Measurements from ENCODE around the gene EIF2S1.

EIF2S1 gene

DNA sequence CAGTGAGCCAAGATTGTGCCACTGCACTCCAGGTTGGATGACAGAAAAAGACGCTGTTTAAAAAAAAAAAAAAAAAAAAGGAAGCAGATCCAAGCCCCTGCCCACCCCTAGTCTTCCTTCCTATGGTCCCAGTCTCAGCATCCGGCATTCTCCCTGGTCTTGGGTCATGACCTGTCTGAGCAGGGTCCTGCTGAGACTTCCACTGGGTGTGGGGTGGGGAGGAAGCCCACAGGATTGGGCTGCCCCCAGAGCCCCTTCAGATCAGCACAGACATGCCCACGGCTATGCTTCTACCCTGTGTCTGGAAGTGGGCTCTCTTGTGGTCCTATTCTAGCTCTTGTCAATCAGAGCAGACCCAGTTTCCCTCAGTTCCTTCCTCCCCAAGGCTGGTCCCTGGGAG lies 64.4 kb downstream of the EIF2S1 start:
- no peak for DNase-seq (ENCODE audit: low read depth)
- no peak overlapping the region for H3K4me3 ChIP-seq (ENCODE audit: low read depth, low read length)
- in situ Hi-C loops (cut with HindIII; ENCODE audit: low sequenced_read_pairs) = no loop called here
- TF ChIP-seq, protein P1, sequence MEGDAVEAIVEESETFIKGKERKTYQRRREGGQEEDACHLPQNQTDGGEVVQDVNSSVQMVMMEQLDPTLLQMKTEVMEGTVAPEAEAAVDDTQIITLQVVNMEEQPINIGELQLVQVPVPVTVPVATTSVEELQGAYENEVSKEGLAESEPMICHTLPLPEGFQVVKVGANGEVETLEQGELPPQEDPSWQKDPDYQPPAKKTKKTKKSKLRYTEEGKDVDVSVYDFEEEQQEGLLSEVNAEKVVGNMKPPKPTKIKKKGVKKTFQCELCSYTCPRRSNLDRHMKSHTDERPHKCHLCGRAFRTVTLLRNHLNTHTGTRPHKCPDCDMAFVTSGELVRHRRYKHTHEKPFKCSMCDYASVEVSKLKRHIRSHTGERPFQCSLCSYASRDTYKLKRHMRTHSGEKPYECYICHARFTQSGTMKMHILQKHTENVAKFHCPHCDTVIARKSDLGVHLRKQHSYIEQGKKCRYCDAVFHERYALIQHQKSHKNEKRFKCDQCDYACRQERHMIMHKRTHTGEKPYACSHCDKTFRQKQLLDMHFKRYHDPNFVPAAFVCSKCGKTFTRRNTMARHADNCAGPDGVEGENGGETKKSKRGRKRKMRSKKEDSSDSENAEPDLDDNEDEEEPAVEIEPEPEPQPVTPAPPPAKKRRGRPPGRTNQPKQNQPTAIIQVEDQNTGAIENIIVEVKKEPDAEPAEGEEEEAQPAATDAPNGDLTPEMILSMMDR (IDR thresholded peaks at IDR 0.05; ENCODE audit: low read depth, low read length, missing control alignments) = no peak

GRCh38 chr14:67425608-67426007 lies 65.5 kb downstream of the EIF2S1 start:
- DNase-seq (ENCODE audit: low read depth) = no peak
- in situ Hi-C loops (cut with HindIII; ENCODE audit: low sequenced_read_pairs) = no loop called here
- H3K4me3 ChIP-seq (ENCODE audit: low read depth, low read length) = no peak overlapping the region
- TF ChIP-seq, protein P1 (IDR thresholded peaks at IDR 0.05; ENCODE audit: low read depth, low read length, missing control alignments) = no peak

- in situ Hi-C loops (cut with HindIII; ENCODE audit: low sequenced_read_pairs) = no loop called here
- H3K4me3 ChIP-seq (ENCODE audit: low read depth, low read length) = no peak overlapping the region
- TF ChIP-seq, protein P1 (IDR thresholded peaks at IDR 0.05; ENCODE audit: low read depth, low read length, missing control alignments) = no peak
- DNase-seq (ENCODE audit: low read depth) = no peak
Observed at GRCh38 chr14:67426161-67426560, 66.0 kb downstream of the EIF2S1 start.

GRCh38 chr14:67426983-67427606 lies 67.0 kb downstream of the EIF2S1 start:
- H3K4me3 ChIP-seq (ENCODE audit: low read depth, low read length) = no peak overlapping the region
- TF ChIP-seq, protein P1 (IDR thresholded peaks at IDR 0.05; ENCODE audit: low read depth, low read length, missing control alignments) = peak; percentile 82
- DNase-seq (ENCODE audit: low read depth) = peak; percentile 73
- in situ Hi-C loops (cut with HindIII; ENCODE audit: low sequenced_read_pairs) = no loop called here

DNA sequence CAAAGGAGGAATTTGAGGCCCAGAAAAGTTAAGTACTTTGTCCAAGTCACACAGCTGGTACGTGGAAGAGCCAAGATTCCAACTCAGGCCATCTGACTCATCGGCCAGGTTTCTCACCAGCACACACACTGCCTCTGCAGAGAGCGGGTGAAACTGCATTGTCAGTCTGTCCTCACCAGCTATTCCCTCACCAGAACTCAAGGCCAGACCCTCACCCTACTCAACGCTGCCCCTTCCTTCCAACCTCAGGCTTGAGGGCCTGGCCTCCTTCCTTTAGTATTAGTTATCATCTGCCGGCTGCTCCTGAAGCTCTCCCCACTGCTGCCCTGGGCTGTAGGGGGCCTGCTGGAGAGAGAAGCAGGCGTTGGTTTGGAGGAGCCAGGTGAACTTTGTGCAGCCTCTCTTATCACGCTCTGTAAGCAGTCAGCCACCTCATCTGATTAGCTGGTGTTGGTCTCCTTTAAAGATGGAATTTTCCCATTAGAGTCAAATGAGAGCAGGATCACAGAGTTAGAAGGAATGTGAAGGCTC lies 68.4 kb downstream of the EIF2S1 start:
- H3K4me3 ChIP-seq (ENCODE audit: low read depth, low read length) = no peak overlapping the region
- DNase-seq (ENCODE audit: low read depth) = peak; percentile 24
- in situ Hi-C loops (cut with HindIII; ENCODE audit: low sequenced_read_pairs) = no loop called here
- TF ChIP-seq, protein P1 (IDR thresholded peaks at IDR 0.05; ENCODE audit: low read depth, low read length, missing control alignments) = peak; percentile 20

GRCh38 chr14:67429510-67430205 lies 69.5 kb downstream of the EIF2S1 start:
- no peak for DNase-seq (ENCODE audit: low read depth)
- in situ Hi-C loops (cut with HindIII; ENCODE audit: low sequenced_read_pairs) = loop anchor here (5.0 kb wide), 1 partner anchor 143 kb away; no protein-coding TSS in a partner anchor
- H3K4me3 ChIP-seq (ENCODE audit: low read depth, low read length) = no peak overlapping the region
- TF ChIP-seq, protein P1 (IDR thresholded peaks at IDR 0.05; ENCODE audit: low read depth, low read length, missing control alignments) = no peak
